ENCODE data around the gene INPP5D.

Gene INPP5D

GRCh38 chr2:233026198-233026813, 33.8 kb upstream of the INPP5D start:
- Histone ChIP-seq H4K20me1 (ENCODE audit: low read depth, low read length) (no peaks in the 10 kb centered on the region), H3K79me2 (ENCODE audit: insufficient read depth, low read length) (no peaks in the 10 kb centered on the region), H3K27me3 (ENCODE audit: low read length) (no peaks in the 10 kb centered on the region), H3K36me3 (ENCODE audit: low read length) (no peaks in the 10 kb centered on the region), H3F3A (ENCODE audit: insufficient read depth) (no peaks in the 10 kb centered on the region), H3K4me2 (ENCODE audit: low read depth, low read length, poor library complexity, severe bottlenecking) (no peak overlapping the region), H3K4me3 (ENCODE audit: insufficient read depth, low read length, poor library complexity, severe bottlenecking) (no peak overlapping the region), H3K9ac (ENCODE audit: low read length) (no peak overlapping the region), H3K9me2 (replicated peaks; ENCODE audit: insufficient read depth, low read length) (no peaks in the 10 kb centered on the region), H2AFZ (ENCODE audit: low read depth, low read length, severe bottlenecking) (no peak overlapping the region), H3K9me3 (ENCODE audit: insufficient read depth, low read length) (no peaks in the 10 kb centered on the region), H3K27ac (ENCODE audit: low read depth, low read length) (no peak overlapping the region)
- TF ChIP-seq CTCF (IDR thresholded peaks at IDR 0.05; ENCODE audit: insufficient read depth, low read length, poor library complexity, severe bottlenecking), result no peak
- no peak for TF ChIP-seq EZH2phosphoT487 (conservative IDR thresholded peaks at IDR 0.05; ENCODE audit: low read length)

- H2AFZ ChIP-seq (ENCODE audit: low read depth, low read length, severe bottlenecking), result no peak overlapping the region
- H3K9me3 ChIP-seq (ENCODE audit: insufficient read depth, low read length), result no peaks in the 10 kb centered on the region
- no peaks in the 10 kb centered on the region for H3K9me2 ChIP-seq (replicated peaks; ENCODE audit: insufficient read depth, low read length)
- no peak for TF ChIP-seq EZH2phosphoT487 (conservative IDR thresholded peaks at IDR 0.05; ENCODE audit: low read length)
- TF ChIP-seq CTCF (IDR thresholded peaks at IDR 0.05; ENCODE audit: insufficient read depth, low read length, poor library complexity, severe bottlenecking), result no peak
- H3K9ac ChIP-seq (ENCODE audit: low read length), result no peak overlapping the region
- H3F3A ChIP-seq (ENCODE audit: insufficient read depth), result no peaks in the 10 kb centered on the region
- H3K79me2 ChIP-seq (ENCODE audit: insufficient read depth, low read length), result no peaks in the 10 kb centered on the region
- H3K27ac ChIP-seq (ENCODE audit: low read depth, low read length), result no peak overlapping the region
- H3K4me3 ChIP-seq (ENCODE audit: insufficient read depth, low read length, poor library complexity, severe bottlenecking), result no peak overlapping the region
- H3K36me3 ChIP-seq (ENCODE audit: low read length), result no peaks in the 10 kb centered on the region
- H3K27me3 ChIP-seq (ENCODE audit: low read length), result no peaks in the 10 kb centered on the region
- H3K4me2 ChIP-seq (ENCODE audit: low read depth, low read length, poor library complexity, severe bottlenecking), result no peak overlapping the region
- no peaks in the 10 kb centered on the region for H4K20me1 ChIP-seq (ENCODE audit: low read depth, low read length)
Observed at GRCh38 chr2:233029321-233029720, 30.8 kb upstream of the INPP5D start.

DNA sequence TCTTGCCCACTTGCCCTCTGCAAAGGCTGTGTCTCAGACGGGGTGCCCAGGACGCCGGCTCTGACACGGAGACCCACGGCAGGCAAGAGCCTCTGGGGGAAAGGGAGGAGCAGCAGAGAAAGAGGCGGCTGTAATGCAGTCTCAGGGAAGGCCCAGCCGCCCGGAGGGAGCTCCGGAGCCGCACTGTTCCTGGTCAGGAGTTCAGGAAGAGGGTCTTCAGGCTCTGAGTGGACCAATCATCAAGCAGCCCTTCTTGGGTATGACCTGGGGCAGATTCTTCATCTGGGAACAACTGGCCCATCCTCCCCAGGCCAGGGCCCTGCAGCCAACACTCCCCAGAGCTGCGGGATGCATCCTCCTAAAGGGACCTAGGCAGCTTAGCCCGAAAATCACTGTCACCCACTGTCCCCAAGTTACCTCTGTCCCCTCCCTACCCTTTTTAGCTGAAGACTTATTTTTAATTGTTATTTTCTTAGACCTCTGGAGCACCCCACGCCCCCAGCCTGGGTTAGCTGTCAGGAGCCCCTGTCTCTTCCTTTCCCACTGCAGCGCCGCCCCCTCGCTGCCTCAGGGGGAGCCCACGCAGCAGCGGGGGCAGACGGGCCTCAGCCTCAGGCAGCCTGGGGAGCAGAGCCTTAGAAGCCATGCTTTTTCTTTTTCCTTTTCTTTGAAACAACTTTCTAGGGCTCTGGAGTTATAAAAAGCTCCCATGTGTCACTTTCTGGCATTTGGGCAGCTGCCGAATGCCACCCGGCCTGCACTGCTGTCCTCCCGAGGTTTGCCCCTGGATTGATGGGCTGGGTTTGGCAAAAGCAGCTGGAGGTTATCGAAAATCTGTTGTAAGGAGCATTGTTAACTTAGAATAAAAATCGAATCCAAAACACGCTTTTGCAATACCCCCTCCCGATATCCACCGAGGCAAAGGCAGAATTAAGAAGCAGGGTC, 28.3 kb upstream of the INPP5D start:
- TF ChIP-seq CTCF (IDR thresholded peaks at IDR 0.05; ENCODE audit: insufficient read depth, low read length, poor library complexity, severe bottlenecking), result no peak
- no peak for TF ChIP-seq EZH2phosphoT487 (conservative IDR thresholded peaks at IDR 0.05; ENCODE audit: low read length)
- H2AFZ ChIP-seq (ENCODE audit: low read depth, low read length, severe bottlenecking), result no peak overlapping the region
- no peak overlapping the region for H3K9ac ChIP-seq (ENCODE audit: low read length)

More for the DNA sequence above, 28.3 kb upstream of the INPP5D start:
- H3K4me2 ChIP-seq (ENCODE audit: low read depth, low read length, poor library complexity, severe bottlenecking), result no peak overlapping the region
- no peaks in the 10 kb centered on the region for H3K27me3 ChIP-seq (ENCODE audit: low read length)
- no peaks in the 10 kb centered on the region for H3F3A ChIP-seq (ENCODE audit: insufficient read depth)
- no peaks in the 10 kb centered on the region for H3K9me2 ChIP-seq (replicated peaks; ENCODE audit: insufficient read depth, low read length)
- H3K9me3 ChIP-seq (ENCODE audit: insufficient read depth, low read length), result no peaks in the 10 kb centered on the region
- H3K36me3 ChIP-seq (ENCODE audit: low read length), result no peaks in the 10 kb centered on the region
- H3K79me2 ChIP-seq (ENCODE audit: insufficient read depth, low read length), result no peaks in the 10 kb centered on the region
- H3K4me3 ChIP-seq (ENCODE audit: insufficient read depth, low read length, poor library complexity, severe bottlenecking), result no peak overlapping the region
- no peak overlapping the region for H3K27ac ChIP-seq (ENCODE audit: low read depth, low read length)
- no peaks in the 10 kb centered on the region for H4K20me1 ChIP-seq (ENCODE audit: low read depth, low read length)

Data from SU-DHL-6 (cell line).